SKM-1 (cell line): ENCODE results near the gene HIP1.
"Not testable (repeated sequence)": the region's sequence is repeated elsewhere in the genome, so short reads cannot be mapped to it uniquely, and the experiment has no call there.

Experiments used
- DNase-seq: peaks from one replicate; lab custom pipeline; 2025; ENCODE audit not compliant: unreplicated experiment; lab: John Stamatoyannopoulos, UW

The HIP1 gene

GRCh38 chr7:75739796-75740672 lies 1.3 kb upstream of the HIP1 start:
- DNase-seq, result no peak

- peak; percentile 94 for DNase-seq
Measured at GRCh38 chr7:75738975-75739795, 444 bp upstream of the HIP1 start.

- DNase-seq, result no peak
Measured at GRCh38 chr7:75737856-75738603, 711 bp downstream of the HIP1 start.

GRCh38 chr7:75735581-75736350 lies 3.0 kb downstream of the HIP1 start:
- DNase-seq, result no peak

GRCh38 chr7:75734586-75735458 lies 3.9 kb downstream of the HIP1 start:
- DNase-seq, result no peak

- no peak for DNase-seq
Measured at GRCh38 chr7:75732764-75733630, 5.7 kb downstream of the HIP1 start.

- DNase-seq, result no peak
Measured at GRCh38 chr7:75732016-75732521, 6.7 kb downstream of the HIP1 start.

- DNase-seq, result no peak
Measured at GRCh38 chr7:75729851-75730274, 8.9 kb downstream of the HIP1 start.

- DNase-seq, result no peak
Measured at GRCh38 chr7:75727881-75728593, 10.7 kb downstream of the HIP1 start.

- DNase-seq, result not testable (repeated sequence)
Measured at GRCh38 chr7:75727351-75727750, 11.4 kb downstream of the HIP1 start.

GRCh38 chr7:75725306-75725705 lies 13.4 kb downstream of the HIP1 start:
- DNase-seq, result no peak

GRCh38 chr7:75723444-75723843 lies 15.3 kb downstream of the HIP1 start:
- no peak for DNase-seq

GRCh38 chr7:75722373-75722772 lies 16.4 kb downstream of the HIP1 start:
- DNase-seq, result no peak

- not testable (repeated sequence) for DNase-seq
Measured at GRCh38 chr7:75721922-75722321, 16.8 kb downstream of the HIP1 start.

- no peak for DNase-seq
Measured at GRCh38 chr7:75721426-75721825, 17.3 kb downstream of the HIP1 start.

- DNase-seq, result no peak
Measured at GRCh38 chr7:75719626-75720025, 19.1 kb downstream of the HIP1 start.

GRCh38 chr7:75718390-75719031 lies 20.2 kb downstream of the HIP1 start:
- no peak for DNase-seq
